GM21381 (cell line): ENCODE data around the gene SF3B2.
A peak's percentile ranks its signal among the peaks of the same experiment; 100 is the strongest.
"Not testable (repeated sequence)": the region's sequence is repeated elsewhere in the genome, so short reads cannot be mapped to it uniquely, and the experiment has no call there.

Experiments used
- ATAC-seq: cut with Tn5 transposase; IDR thresholded peaks from one replicate; pipeline ENCODE4 v1.9.1; 2021; ENCODE audit warnings: mild to moderate bottlenecking, moderate library complexity; ENCODE audit not compliant: unreplicated experiment

The SF3B2 gene

GRCh38 chr11:66015936-66016792 is 36.0 kb upstream of the SF3B2 start:
- no peak for ATAC-seq

GRCh38 chr11:66016793-66017177 is 35.4 kb upstream of the SF3B2 start:
- ATAC-seq = no peak

- ATAC-seq = no peak
Observed at GRCh38 chr11:66017321-66017720, 34.8 kb upstream of the SF3B2 start.

GRCh38 chr11:66020212-66020611 is 32.0 kb upstream of the SF3B2 start:
- ATAC-seq = no peak

- ATAC-seq = no peak
Observed at GRCh38 chr11:66020618-66021357, 31.4 kb upstream of the SF3B2 start.

GRCh38 chr11:66022401-66023185 is 29.6 kb upstream of the SF3B2 start:
- ATAC-seq = no peak

- ATAC-seq = not testable (repeated sequence)
Observed at GRCh38 chr11:66023186-66023440, 29.1 kb upstream of the SF3B2 start.

GRCh38 chr11:66026017-66026529 is 26.1 kb upstream of the SF3B2 start, which contains the start of gene CATSPER1:
Gene CATSPER1, minus strand, starts transcription at chr11:66026479. Its CDS starts 100 bp downstream, at chr11:66026379.
- no peak for ATAC-seq

GRCh38 chr11:66032957-66033735 is 19.0 kb upstream of the SF3B2 start:
- no peak for ATAC-seq

GRCh38 chr11:66035653-66036333 is 16.4 kb upstream of the SF3B2 start:
- ATAC-seq = no peak

GRCh38 chr11:66036334-66036710 is 15.8 kb upstream of the SF3B2 start:
- no peak for ATAC-seq

- ATAC-seq = no peak
Observed at GRCh38 chr11:66037327-66037726, 14.8 kb upstream of the SF3B2 start.

GRCh38 chr11:66039765-66040164 is 12.4 kb upstream of the SF3B2 start:
- ATAC-seq = no peak

- no peak for ATAC-seq
Observed at GRCh38 chr11:66042227-66042995, 9.8 kb upstream of the SF3B2 start.

- no peak for ATAC-seq
Observed at GRCh38 chr11:66042996-66043906, 8.9 kb upstream of the SF3B2 start.

- ATAC-seq = no peak
Observed at GRCh38 chr11:66044757-66045156, 7.4 kb upstream of the SF3B2 start.

- ATAC-seq = peak; percentile 49
Observed at GRCh38 chr11:66045177-66045639, 7.0 kb upstream of the SF3B2 start.

- no peak for ATAC-seq
Observed at GRCh38 chr11:66046901-66047300, 5.3 kb upstream of the SF3B2 start.
